ENCODE results near the gene BATF.

BATF gene

GRCh38 chr14:75579338-75579864 lies 57.1 kb downstream of the BATF start:
- Mint-ChIP-seq H3K4me1 (peaks cover 10% of the 10 kb centered on the region), H3K4me3 (no peak overlapping the region), H3K27me3 (ENCODE audit: low read depth) (no peaks in the 10 kb centered on the region), H3K27ac (peak overlapping the region in 2 of 3 experiments; percentile 7 to 52), H3K9me3 (no peaks in the 10 kb centered on the region), H3K36me3 (ENCODE audit: low read depth) (no peaks in the 10 kb centered on the region)
- no peak for TF ChIP-seq CTCF (IDR thresholded peaks at IDR 0.05; ENCODE audit: unreplicated experiment in 3 of 3)

- TF ChIP-seq CTCF (IDR thresholded peaks at IDR 0.05; ENCODE audit: unreplicated experiment in 3 of 3) = no peak
- peaks cover 15% of the 10 kb centered on the region for H3K4me1 Mint-ChIP-seq
- peak overlapping the region in 2 of 3 experiments; percentile 7 to 52 for H3K27ac Mint-ChIP-seq
- no peaks in the 10 kb centered on the region for H3K27me3 Mint-ChIP-seq (ENCODE audit: low read depth)
- H3K4me3 Mint-ChIP-seq = no peak overlapping the region
- H3K9me3 Mint-ChIP-seq = no peaks in the 10 kb centered on the region
- no peaks in the 10 kb centered on the region for H3K36me3 Mint-ChIP-seq (ENCODE audit: low read depth)
Observed at GRCh38 chr14:75579882-75580281, 57.6 kb downstream of the BATF start.

GRCh38 chr14:75587388-75587787 lies 65.1 kb downstream of the BATF start:
- peaks cover 4% of the 10 kb centered on the region for H3K9me3 Mint-ChIP-seq
- no peak overlapping the region for H3K27ac Mint-ChIP-seq
- no peak for TF ChIP-seq CTCF (IDR thresholded peaks at IDR 0.05; ENCODE audit: unreplicated experiment in 3 of 3)
- peak overlapping the region in 1 of 3 experiments; percentile 33 for H3K4me3 Mint-ChIP-seq
- peaks cover 3% of the 10 kb centered on the region for H3K27me3 Mint-ChIP-seq (ENCODE audit: low read depth)
- H3K36me3 Mint-ChIP-seq (ENCODE audit: low read depth) = no peaks in the 10 kb centered on the region
- H3K4me1 Mint-ChIP-seq = peaks cover 39% of the 10 kb centered on the region

GRCh38 chr14:75589931-75590330 lies 67.7 kb downstream of the BATF start:
- no peak for TF ChIP-seq CTCF (IDR thresholded peaks at IDR 0.05; ENCODE audit: unreplicated experiment in 3 of 3)
- H3K4me1 Mint-ChIP-seq = peaks cover 34% of the 10 kb centered on the region
- peaks cover 17% of the 10 kb centered on the region for H3K9me3 Mint-ChIP-seq
- H3K4me3 Mint-ChIP-seq = no peak overlapping the region
- H3K27ac Mint-ChIP-seq = no peak overlapping the region
- peaks cover 10% of the 10 kb centered on the region for H3K36me3 Mint-ChIP-seq (ENCODE audit: low read depth)
- peaks cover 3% of the 10 kb centered on the region for H3K27me3 Mint-ChIP-seq (ENCODE audit: low read depth)

- H3K9me3 Mint-ChIP-seq = peaks cover 17% of the 10 kb centered on the region
- peaks cover 22% of the 10 kb centered on the region for H3K4me1 Mint-ChIP-seq
- no peak overlapping the region for H3K27ac Mint-ChIP-seq
- no peak for TF ChIP-seq CTCF (IDR thresholded peaks at IDR 0.05; ENCODE audit: unreplicated experiment in 3 of 3)
- no peaks in the 10 kb centered on the region for H3K27me3 Mint-ChIP-seq (ENCODE audit: low read depth)
- no peak overlapping the region for H3K4me3 Mint-ChIP-seq
- H3K36me3 Mint-ChIP-seq (ENCODE audit: low read depth) = peaks cover 10% of the 10 kb centered on the region
Observed at GRCh38 chr14:75591331-75591946, 69.2 kb downstream of the BATF start.

- H3K27me3 Mint-ChIP-seq (ENCODE audit: low read depth) = no peaks in the 10 kb centered on the region
- H3K36me3 Mint-ChIP-seq (ENCODE audit: low read depth) = peaks cover 10% of the 10 kb centered on the region
- H3K9me3 Mint-ChIP-seq = peaks cover 17% of the 10 kb centered on the region
- peaks cover 18% of the 10 kb centered on the region for H3K4me1 Mint-ChIP-seq
- no peak overlapping the region for H3K4me3 Mint-ChIP-seq
- H3K27ac Mint-ChIP-seq = no peak overlapping the region
- TF ChIP-seq CTCF (IDR thresholded peaks at IDR 0.05; ENCODE audit: unreplicated experiment in 3 of 3) = no peak
Observed at GRCh38 chr14:75591987-75592575, 69.8 kb downstream of the BATF start.

Data from nephron (organoid).